ENCODE data around the gene PHACTR1. TPM values are rescaled to one million over a fixed set of nuclear protein-coding genes. Genes with fewer than 3 reads are reported as not detected.

The PHACTR1 gene
- total RNA-seq, 4 donors from 2014 or later, result 2.6 to 11.2 (median 4.9) TPM

GRCh38 chr6:12802440-12802839 lies 85.9 kb downstream of the PHACTR1 start:
- TF ChIP-seq CTCF (IDR thresholded peaks at IDR 0.05; ENCODE audit: low read depth), result no peak

GRCh38 chr6:12803486-12803885 lies 86.9 kb downstream of the PHACTR1 start:
- TF ChIP-seq CTCF (IDR thresholded peaks at IDR 0.05; ENCODE audit: low read depth), result no peak

GRCh38 chr6:12804952-12805645 lies 88.5 kb downstream of the PHACTR1 start:
- no peak for TF ChIP-seq CTCF (IDR thresholded peaks at IDR 0.05; ENCODE audit: low read depth)

DNA sequence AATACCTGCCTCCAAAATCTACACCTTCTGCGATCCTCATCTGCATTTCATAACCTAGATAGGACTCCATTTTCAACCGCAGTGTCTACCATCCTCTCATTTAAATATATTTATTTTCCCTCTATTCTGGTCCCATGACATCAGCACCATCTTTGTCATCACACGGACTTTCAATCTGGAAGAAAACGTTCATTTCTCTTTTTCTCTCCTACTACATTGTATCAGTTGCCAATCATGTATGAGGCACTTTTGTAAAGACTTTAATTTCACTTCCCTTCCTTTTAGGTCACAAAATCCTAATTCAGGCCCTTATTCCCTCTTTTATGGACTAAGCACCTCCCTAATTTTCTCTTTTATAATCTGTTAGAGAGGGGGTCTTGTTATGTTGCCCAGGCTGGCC lies 89.6 kb downstream of the PHACTR1 start:
- TF ChIP-seq CTCF (IDR thresholded peaks at IDR 0.05; ENCODE audit: low read depth), result no peak

DNA sequence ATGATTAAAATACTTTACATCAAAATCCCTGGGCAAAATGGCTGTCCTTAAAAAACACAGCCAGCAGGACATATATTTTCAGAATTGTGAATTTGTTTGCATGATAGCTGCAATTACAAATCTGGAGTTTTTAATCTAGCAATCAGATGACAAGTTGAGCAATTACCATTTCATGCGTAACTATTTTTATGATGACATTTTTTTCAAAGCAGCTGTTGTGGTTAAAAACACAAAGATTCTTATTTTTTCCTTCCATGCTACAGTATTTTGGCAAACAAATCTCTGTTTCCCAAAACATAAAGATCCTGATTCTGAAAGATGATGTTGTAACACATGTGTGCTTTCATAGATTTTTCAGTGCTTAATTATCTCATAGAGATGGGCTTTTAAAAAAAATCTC lies 90.2 kb downstream of the PHACTR1 start:
- no peak for TF ChIP-seq CTCF (IDR thresholded peaks at IDR 0.05; ENCODE audit: low read depth)

- TF ChIP-seq CTCF (IDR thresholded peaks at IDR 0.05; ENCODE audit: low read depth), result no peak
Observed at GRCh38 chr6:12811519-12811918, 95.0 kb downstream of the PHACTR1 start.

DNA sequence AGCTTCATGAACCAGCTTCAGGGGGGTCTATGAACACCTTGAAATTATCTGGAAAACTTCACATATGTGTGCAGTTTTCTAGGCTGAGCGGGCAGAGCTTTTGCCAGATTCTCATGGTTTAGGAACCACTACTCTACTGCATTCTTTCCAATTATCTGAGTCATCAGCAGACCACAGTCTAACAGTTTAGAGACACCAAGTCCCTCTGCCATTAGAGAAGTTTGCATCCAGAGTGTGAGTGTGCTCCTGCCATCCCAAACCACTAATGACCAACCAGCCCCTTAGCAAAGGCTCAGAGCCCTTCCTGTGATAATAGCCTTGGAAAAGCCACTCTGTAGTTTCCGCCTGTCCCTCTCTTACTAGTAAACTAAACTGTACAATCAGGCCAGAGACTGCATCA lies 96.8 kb downstream of the PHACTR1 start:
- no peak for TF ChIP-seq CTCF (IDR thresholded peaks at IDR 0.05; ENCODE audit: low read depth)

All from subcutaneous adipose tissue (tissue), 4 donors.